H9 (cell line): ENCODE measurements around the gene GEMIN2. TPM values are rescaled to one million over a fixed set of nuclear protein-coding genes. Genes with fewer than 3 reads are reported as not detected.
"Not testable (repeated sequence)": the region's sequence is repeated elsewhere in the genome, so short reads cannot be mapped to it uniquely, and the experiment has no call there.

Experiments used
- DNase-seq: peaks from one replicate; pipeline ENCODE4 v3.0.0-alpha.2; 2017
- H2AFZ ChIP-seq: one replicate; pipeline ENCODE4 v1.6.1; 2013; ENCODE audit warnings: mild to moderate bottlenecking, low read length, control low read depth, moderate library complexity
- H2AK5ac ChIP-seq: 2 replicates; pipeline ENCODE4 v1.6.1; 2013; ENCODE audit warnings: low read length, control low read depth, mixed read lengths; ENCODE audit not compliant: insufficient read length
- H2BK120ac ChIP-seq: one replicate; pipeline ENCODE4 v1.6.1; 2013; ENCODE audit warnings: low read depth, mild to moderate bottlenecking, low read length, control low read depth, inconsistent platforms; ENCODE audit not compliant: poor library complexity, severe bottlenecking
- H2BK12ac ChIP-seq: 2 replicates; pipeline ENCODE4 v1.6.1; 2013; ENCODE audit warnings: low read length, control low read depth, mixed read lengths, low read depth; ENCODE audit not compliant: insufficient read length
- H2BK15ac ChIP-seq: 2 replicates; pipeline ENCODE4 v1.6.1; 2013; ENCODE audit warnings: low read depth, low read length, control low read depth
- H2BK20ac ChIP-seq: one replicate; pipeline ENCODE4 v1.6.1; 2013; ENCODE audit warnings: low read depth, mild to moderate bottlenecking, low read length, control low read depth, inconsistent platforms; ENCODE audit not compliant: poor library complexity, severe bottlenecking
- H2BK5ac ChIP-seq: 2 replicates; pipeline ENCODE4 v1.6.1; 2013; ENCODE audit warnings: low read length, control low read depth, mixed read lengths; ENCODE audit not compliant: insufficient read length
- H3K14ac ChIP-seq: 2 replicates; pipeline ENCODE4 v1.6.1; 2013; ENCODE audit warnings: low read length, control low read depth; ENCODE audit not compliant: insufficient read depth
- H3K18ac ChIP-seq: 2 replicates; pipeline ENCODE4 v1.6.1; 2013; ENCODE audit warnings: low read depth, mild to moderate bottlenecking, mixed read lengths, low read length, control low read depth; ENCODE audit not compliant: insufficient read length
- H3K23ac ChIP-seq: 2 replicates; pipeline ENCODE4 v1.6.1; 2013; ENCODE audit warnings: low read length, control low read depth, mixed read lengths, low read depth; ENCODE audit not compliant: insufficient read length
- H3K23me2 ChIP-seq: 2 replicates; pipeline ENCODE4 v1.6.1; 2013; ENCODE audit warnings: low read depth, mild to moderate bottlenecking, mixed read lengths, low read length, control low read depth; ENCODE audit not compliant: insufficient read length, poor library complexity, severe bottlenecking
- H3K27ac ChIP-seq: 2 replicates; pipeline ENCODE4 v1.5.1; 2013; ENCODE audit warnings: low read length, control low read depth, mixed read lengths, low read depth; ENCODE audit not compliant: insufficient read length
- H3K27me3 ChIP-seq: 2 replicates; pipeline ENCODE4 v1.6.1; 2013; ENCODE audit warnings: low read length, control low read depth, inconsistent platforms; ENCODE audit not compliant: insufficient read depth
- H3K4ac ChIP-seq: 2 replicates; pipeline ENCODE4 v1.6.1; 2013; ENCODE audit warnings: low read depth, mild to moderate bottlenecking, control low read depth, inconsistent platforms, low read length, moderate library complexity
- H3K4me1 ChIP-seq: 2 replicates; pipeline ENCODE4 v1.6.1; 2013; ENCODE audit warnings: low read length, control low read depth, inconsistent platforms; ENCODE audit not compliant: insufficient read depth
- H3K4me2 ChIP-seq: 2 replicates; pipeline ENCODE4 v1.6.1; 2013; ENCODE audit warnings: low read length, control low read depth, mixed read lengths; ENCODE audit not compliant: insufficient read length, insufficient read depth
- H3K56ac ChIP-seq: 2 replicates; pipeline ENCODE4 v1.6.1; 2013; ENCODE audit warnings: low read depth, mild to moderate bottlenecking, mixed read lengths, low read length, control low read depth; ENCODE audit not compliant: insufficient read length
- H3K79me1 ChIP-seq: 2 replicates; pipeline ENCODE4 v1.6.1; 2013; ENCODE audit warnings: low read depth, mild to moderate bottlenecking, moderate library complexity, low read length, control low read depth, inconsistent platforms; ENCODE audit not compliant: insufficient read depth, poor library complexity, severe bottlenecking
- H3K79me2 ChIP-seq: 2 replicates; pipeline ENCODE4 v1.6.1; 2013; ENCODE audit warnings: low read length, control low read depth, inconsistent platforms; ENCODE audit not compliant: insufficient read depth
- H3K9ac ChIP-seq: 2 replicates; pipeline ENCODE4 v1.6.1; 2013; ENCODE audit warnings: low read length, control low read depth, mixed read lengths; ENCODE audit not compliant: insufficient read length; ENCODE audit errors: extremely low read depth
- H3K9me3 ChIP-seq: one replicate; pipeline ENCODE4 v1.6.1; 2013; ENCODE audit warnings: low read depth, low read length, inconsistent platforms; ENCODE audit not compliant: control insufficient read depth
- H3T11ph ChIP-seq: one replicate; pipeline ENCODE4 v1.6.1; 2013; ENCODE audit warnings: mild to moderate bottlenecking, low read length, control low read depth, inconsistent platforms
- H4K20me1 ChIP-seq: one replicate; pipeline ENCODE4 v1.6.1; 2013; ENCODE audit not compliant: control insufficient read depth, insufficient read length, insufficient read depth
- H4K5ac ChIP-seq: 2 replicates; pipeline ENCODE4 v1.6.1; 2013; ENCODE audit warnings: low read depth, mild to moderate bottlenecking, mixed read lengths, low read length, control low read depth; ENCODE audit not compliant: insufficient read length
- H4K8ac ChIP-seq: replicated peaks from 2 replicates; pipeline ENCODE4 v1.6.1; 2013; ENCODE audit warnings: low read length, control low read depth, mixed read lengths, low read depth; ENCODE audit not compliant: insufficient read length
- H4K91ac ChIP-seq: 2 replicates; pipeline ENCODE4 v1.6.1; 2013; ENCODE audit warnings: low read depth, mild to moderate bottlenecking, moderate library complexity, mixed read lengths, low read length, control low read depth; ENCODE audit not compliant: insufficient read length
- H3K27ac Mint-ChIP-seq, 3 experiments: 2 replicates in 2 of 3; 3 replicates in 1 of 3; pipeline ENCODE4 v1.8.0; 2020 to 2021; ENCODE audit warnings: mixed read lengths in 3 of 3, mild to moderate bottlenecking in 1 of 3, moderate library complexity in 1 of 3
- H3K27me3 Mint-ChIP-seq: 2 replicates; pipeline ENCODE4 v1.8.0; 2021; ENCODE audit warnings: low read depth, mild to moderate bottlenecking, moderate library complexity, mixed read lengths
- H3K36me3 Mint-ChIP-seq, 3 experiments: 2 replicates in 2 of 3; 3 replicates in 1 of 3; pipeline ENCODE4 v1.8.0; 2020 to 2021; ENCODE audit warnings: low read depth in 3 of 3, mixed read lengths in 3 of 3; ENCODE audit not compliant: insufficient read depth in 1 of 3
- H3K4me1 Mint-ChIP-seq, 2 experiments: 2 replicates each; pipeline ENCODE4 v1.8.0; 2020; ENCODE audit warnings: mixed read lengths in 2 of 2
- H3K4me3 Mint-ChIP-seq, 2 experiments: 2 replicates in 1 of 2; 3 replicates in 1 of 2; pipeline ENCODE4 v1.8.0; 2020 to 2021; ENCODE audit warnings: mild to moderate bottlenecking in 2 of 2, mixed read lengths in 2 of 2, moderate library complexity in 1 of 2
- H3K9me3 Mint-ChIP-seq, 2 experiments: 2 replicates in 1 of 2; 3 replicates in 1 of 2; pipeline ENCODE4 v1.8.0; 2020; ENCODE audit warnings: mild to moderate bottlenecking in 2 of 2, mixed read lengths in 2 of 2, moderate library complexity in 1 of 2
- CTCF ChIP-seq: fragments of 200-600 bp; sonication (generic); conservative IDR thresholded peaks from 3 replicates; pipeline ENCODE4 v1.8.0; 2021; ENCODE audit warnings: antibody characterized with exemption, mild to moderate bottlenecking
- WGBS: extraction: QIAGEN DNeasy Blood & Tissue Kit; methylation state at CpG from one replicate; pipeline ENCODE4 v1.1.7; 2013; ENCODE audit warnings: missing lambda C conversion rate, low lambda C conversion rate, mixed read lengths; ENCODE audit not compliant: insufficient read length; ENCODE audit errors: extremely low coverage; 5-methylcytosine and 5-hydroxymethylcytosine counted together
- total RNA-seq: library from RNA; stranded (reverse); gene quantifications from 2 replicates; pipeline ENCODE4 v1.2.1, GENCODE V29; 2021

The GEMIN2 gene
- total RNA-seq, 1 experiment from 2014 or later = 36.3 TPM

- Histone ChIP-seq H3K79me2 (peaks cover 3% of the 10 kb centered on the region; the same call in 1 of the 2 replicates), H2BK120ac (no peak overlapping the region), H3K56ac (no peak overlapping the region), H3K14ac (no peak overlapping the region), H3K27me3 (no peaks in the 10 kb centered on the region), H2AFZ (no peak overlapping the region), H4K5ac (no peak overlapping the region), H2BK12ac (no peak overlapping the region), H3K9ac (no peak overlapping the region), H2BK15ac (no peak overlapping the region), H3K18ac (no peak overlapping the region), H3K9me3 (no peaks in the 10 kb centered on the region), H2BK5ac (no peak overlapping the region), H3T11ph (no peak overlapping the region), H3K23ac (no peak overlapping the region), H3K4me1 (peaks cover 3% of the 10 kb centered on the region; the same call in 1 of the 2 replicates), H4K20me1 (no peaks in the 10 kb centered on the region), H3K79me1 (no peaks in the 10 kb centered on the region), H3K23me2 (no peaks in the 10 kb centered on the region), H2AK5ac (no peak overlapping the region), H4K8ac (no peak overlapping the region), H2BK20ac (no peak overlapping the region), H4K91ac (no peak overlapping the region), H3K4me2 (peak overlapping the region; percentile 45), H3K4ac (no peak overlapping the region), H3K27ac (no peak overlapping the region)
- Mint-ChIP-seq H3K36me3 (peaks cover 9 to 32% (median 30%) of the 10 kb centered on the region in 3 experiments; a peak in 6 of 7 replicates), H3K27ac (peak overlapping the region; percentile 4 to 93 (median 81); a peak in 6 of 7 replicates), H3K27me3 (no peaks in the 10 kb centered on the region), H3K4me3 (no peak overlapping the region), H3K9me3 (no peaks in the 10 kb centered on the region), H3K4me1 (peaks cover 21 to 28% of the 10 kb centered on the region in 2 experiments)
- DNase-seq = no peak
- TF ChIP-seq CTCF = no peak
- WGBS = no CpG with 5 or more reads among the region's 3 CpGs
Observed at GRCh38 chr14:39097159-39097558, 17.0 kb upstream of the GEMIN2 start.

GRCh38 chr14:39099215-39099614 is 14.9 kb upstream of the GEMIN2 start:
- not testable (repeated sequence) for H3K79me2 ChIP-seq, H3K23ac ChIP-seq, H4K91ac ChIP-seq, H2BK20ac ChIP-seq, DNase-seq, H3K27ac Mint-ChIP-seq, H3K18ac ChIP-seq, H4K20me1 ChIP-seq, H3K14ac ChIP-seq, H4K5ac ChIP-seq, H3K4ac ChIP-seq, H3K27me3 Mint-ChIP-seq, H3T11ph ChIP-seq, H3K27ac ChIP-seq, H3K79me1 ChIP-seq, H2BK5ac ChIP-seq, H2AK5ac ChIP-seq, H3K9me3 ChIP-seq, H3K4me3 Mint-ChIP-seq, H3K23me2 ChIP-seq, H3K4me2 ChIP-seq, H2BK12ac ChIP-seq, H3K56ac ChIP-seq, H2BK15ac ChIP-seq, H2AFZ ChIP-seq, H3K9ac ChIP-seq, H3K27me3 ChIP-seq, H2BK120ac ChIP-seq, H4K8ac ChIP-seq, H3K9me3 Mint-ChIP-seq, H3K4me1 ChIP-seq
- Mint-ChIP-seq H3K4me1 (peaks cover 25 to 35% of the 10 kb centered on the region in 2 experiments), H3K36me3 (peaks cover 8 to 24% (median 20%) of the 10 kb centered on the region in 3 experiments; a peak in 6 of 7 replicates)
- WGBS = no CpG with 5 or more reads among the region's 10 CpGs
